NOMO-1 treated with dmso at 0.1 percent for 144 hours (cell line): ENCODE data around the gene CLIC6.
A peak's percentile ranks its signal among the peaks of the same experiment; 100 is the strongest.
"Not testable (repeated sequence)": the region's sequence is repeated elsewhere in the genome, so short reads cannot be mapped to it uniquely, and the experiment has no call there.

Experiments
- DNase-seq: peaks from one replicate; lab custom pipeline; 2025; ENCODE audit not compliant: unreplicated experiment; lab: John Stamatoyannopoulos, UW

The CLIC6 gene

GRCh38 chr21:34651642-34652041 is 17.2 kb upstream of the CLIC6 start:
- DNase-seq, result no peak

- DNase-seq, result no peak
These were observed 15.3 kb upstream of the CLIC6 start for GRCh38 chr21:34653522-34653921.

GRCh38 chr21:34661848-34662247 is 6.9 kb upstream of the CLIC6 start:
- no peak for DNase-seq

- DNase-seq, result no peak
These were observed 1.0 kb upstream of the CLIC6 start for GRCh38 chr21:34667761-34668160.

- no peak for DNase-seq
These were observed 520 bp downstream of the CLIC6 start for GRCh38 chr21:34669149-34669879.

GRCh38 chr21:34669880-34670219 is 1.1 kb downstream of the CLIC6 start:
- DNase-seq, result not testable (repeated sequence)

GRCh38 chr21:34670220-34670961 is 1.6 kb downstream of the CLIC6 start:
- DNase-seq, result no peak

GRCh38 chr21:34670962-34671348 is 2.2 kb downstream of the CLIC6 start:
- no peak for DNase-seq

- DNase-seq, result no peak
These were observed 2.7 kb downstream of the CLIC6 start for GRCh38 chr21:34671462-34671861.

- DNase-seq, result no peak
These were observed 3.1 kb downstream of the CLIC6 start for GRCh38 chr21:34671891-34672290.

GRCh38 chr21:34673006-34673405 is 4.2 kb downstream of the CLIC6 start:
- DNase-seq, result no peak

- no peak for DNase-seq
These were observed 5.7 kb downstream of the CLIC6 start for GRCh38 chr21:34674468-34674867.

GRCh38 chr21:34675871-34676270 is 7.1 kb downstream of the CLIC6 start:
- no peak for DNase-seq

- peak; percentile 35 for DNase-seq
These were observed 10.3 kb downstream of the CLIC6 start for GRCh38 chr21:34679051-34679450.

- DNase-seq, result no peak
These were observed 15.5 kb downstream of the CLIC6 start for GRCh38 chr21:34684174-34684876.

GRCh38 chr21:34687065-34687464 is 18.3 kb downstream of the CLIC6 start:
- no peak for DNase-seq

- DNase-seq, result no peak
These were observed 19.0 kb downstream of the CLIC6 start for GRCh38 chr21:34687745-34688144.

- no peak for DNase-seq
These were observed 19.4 kb downstream of the CLIC6 start for GRCh38 chr21:34688145-34688544.

- DNase-seq, result no peak
These were observed 19.9 kb downstream of the CLIC6 start for GRCh38 chr21:34688715-34689114.

- no peak for DNase-seq
These were observed 21.4 kb downstream of the CLIC6 start for GRCh38 chr21:34690041-34690792.

- DNase-seq, result no peak
These were observed 22.0 kb downstream of the CLIC6 start for GRCh38 chr21:34690793-34691175.
